ENCODE measurements around the gene RHOC. TPM values are rescaled to one million over a fixed set of nuclear protein-coding genes. Genes with fewer than 3 reads are reported as not detected.

Gene RHOC
- total and polyA plus RNA-seq, 3 donors from 2014 or later = 191 to 294 (median 225) TPM

DNA sequence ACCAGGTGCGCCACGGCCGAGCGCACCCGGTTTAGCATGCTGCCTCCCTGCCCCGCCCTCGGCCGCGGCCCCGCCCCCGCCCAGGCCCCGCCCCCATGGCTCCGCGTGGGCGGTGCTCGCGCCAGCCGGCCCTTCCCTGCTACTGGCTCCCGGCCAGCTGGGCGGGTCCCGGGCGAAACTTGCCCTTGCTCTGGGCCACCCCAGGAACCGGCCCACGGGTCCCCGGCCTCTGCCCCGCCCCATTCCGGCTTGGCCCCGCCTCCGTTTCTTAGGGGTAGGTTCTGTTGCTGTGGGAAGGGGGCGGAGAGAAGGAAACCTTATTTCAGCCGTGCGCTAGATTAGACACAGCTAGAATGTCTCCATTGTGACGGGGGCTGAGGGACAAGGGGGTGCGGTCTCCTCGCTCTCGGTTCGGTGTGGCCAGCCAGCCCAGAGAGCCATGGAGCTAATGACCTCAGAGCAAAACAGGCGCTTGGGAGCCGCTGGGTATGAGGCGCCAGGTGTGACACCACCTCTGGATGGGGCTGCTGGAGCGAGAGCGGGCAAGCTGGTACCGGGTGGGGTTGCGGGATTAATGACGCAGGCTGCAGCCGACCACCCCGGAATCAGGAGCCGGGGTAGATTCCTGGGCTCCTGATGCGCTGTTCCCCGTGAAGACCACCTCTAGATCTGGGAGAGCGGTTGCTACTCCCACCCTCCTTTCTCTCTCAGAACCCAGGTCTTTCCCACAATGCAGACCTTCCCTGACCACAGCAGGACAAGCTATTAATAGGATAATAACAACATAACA, 8.5 kb upstream of the RHOC start, which contains the start of gene PPM1J:
Gene PPM1J (minus strand): TSS at position 69 of the 790 bp plus-strand sequence. CDS start 31 bp downstream, at position 38.
- WGBS, 2 donors = 0 to 1% methylated on average over 10 to 46 of the region's 51 CpGs
- Histone ChIP-seq H3K27me3 (no peaks in the 10 kb centered on the region), H3K9me3 (no peaks in the 10 kb centered on the region), H3K36me3 (ENCODE audit: low read depth, missing control alignments) (no peaks in the 10 kb centered on the region), H3K4me1 (peaks cover 15% of the 10 kb centered on the region), H3K4me3 (peak within 1 kb of the TSS; percentile 60 to 68), H3K27ac (peak within 1 kb of the TSS; percentile 20 to 68)
- TF ChIP-seq, protein P1, sequence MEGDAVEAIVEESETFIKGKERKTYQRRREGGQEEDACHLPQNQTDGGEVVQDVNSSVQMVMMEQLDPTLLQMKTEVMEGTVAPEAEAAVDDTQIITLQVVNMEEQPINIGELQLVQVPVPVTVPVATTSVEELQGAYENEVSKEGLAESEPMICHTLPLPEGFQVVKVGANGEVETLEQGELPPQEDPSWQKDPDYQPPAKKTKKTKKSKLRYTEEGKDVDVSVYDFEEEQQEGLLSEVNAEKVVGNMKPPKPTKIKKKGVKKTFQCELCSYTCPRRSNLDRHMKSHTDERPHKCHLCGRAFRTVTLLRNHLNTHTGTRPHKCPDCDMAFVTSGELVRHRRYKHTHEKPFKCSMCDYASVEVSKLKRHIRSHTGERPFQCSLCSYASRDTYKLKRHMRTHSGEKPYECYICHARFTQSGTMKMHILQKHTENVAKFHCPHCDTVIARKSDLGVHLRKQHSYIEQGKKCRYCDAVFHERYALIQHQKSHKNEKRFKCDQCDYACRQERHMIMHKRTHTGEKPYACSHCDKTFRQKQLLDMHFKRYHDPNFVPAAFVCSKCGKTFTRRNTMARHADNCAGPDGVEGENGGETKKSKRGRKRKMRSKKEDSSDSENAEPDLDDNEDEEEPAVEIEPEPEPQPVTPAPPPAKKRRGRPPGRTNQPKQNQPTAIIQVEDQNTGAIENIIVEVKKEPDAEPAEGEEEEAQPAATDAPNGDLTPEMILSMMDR (IDR thresholded peaks at IDR 0.05) = no peak
- no peak for TF ChIP-seq POLR2A (IDR thresholded peaks at IDR 0.05)
- DNase-seq = peak; percentile 96
- intact Hi-C loops (cut with DNase I; ENCODE audit: low total_unique reads) = loop anchor here (5.0 kb wide), 1 partner anchor 87 kb away; no protein-coding TSS in a partner anchor

DNA sequence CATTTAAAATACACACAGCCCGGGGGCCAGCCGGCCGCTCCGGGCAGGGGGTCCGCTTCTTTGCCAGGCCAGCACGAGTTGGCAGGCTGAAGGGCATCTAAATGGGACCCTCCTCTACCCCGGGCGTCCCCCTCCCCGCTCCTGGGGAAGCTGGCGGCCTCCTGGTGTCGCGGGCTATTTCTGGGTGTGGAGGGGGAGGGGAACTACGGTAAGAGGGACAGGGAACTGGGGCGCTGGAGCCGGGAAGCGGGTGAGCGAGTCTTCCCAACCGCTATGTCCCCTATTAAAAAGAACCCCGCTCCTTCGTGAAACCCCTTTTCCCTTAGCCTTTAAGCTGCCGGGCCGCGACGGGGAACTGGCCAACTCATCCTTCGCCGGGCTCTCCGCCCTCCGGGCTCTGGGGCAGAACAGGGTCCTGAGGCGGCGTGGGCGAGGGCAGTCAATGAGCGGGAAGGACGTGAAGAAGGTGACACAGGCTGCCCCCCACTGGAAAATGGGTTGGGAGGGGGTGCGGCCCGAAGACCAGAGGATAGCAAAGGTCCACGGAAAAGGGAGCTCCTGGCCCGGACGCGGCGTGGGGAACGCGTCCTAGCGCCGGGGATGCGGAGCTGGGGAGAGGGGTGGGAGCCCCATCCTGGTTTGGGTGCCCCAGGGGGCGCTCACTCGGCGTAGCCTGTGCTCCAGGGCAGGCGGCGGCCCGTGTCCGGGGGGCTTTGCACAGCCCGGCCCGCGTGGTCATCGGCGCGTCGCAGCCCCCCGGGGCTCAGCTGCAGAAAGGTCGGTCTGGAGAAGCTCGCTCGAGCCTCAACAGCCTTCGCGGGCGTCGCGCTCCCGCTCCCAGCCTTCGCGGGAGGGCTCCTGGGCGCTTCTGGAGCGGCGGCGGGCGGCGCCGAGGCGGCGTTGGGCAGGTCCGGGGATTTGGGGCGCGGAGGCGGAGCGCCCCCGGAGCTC, 7.7 kb upstream of the RHOC start:
- no peak for DNase-seq
- H3K4me1 ChIP-seq = peaks cover 15% of the 10 kb centered on the region
- intact Hi-C loops (cut with DNase I; ENCODE audit: low total_unique reads) = loop anchor here (5.0 kb wide), 1 partner anchor 88 kb away; no protein-coding TSS in a partner anchor
- no peaks in the 10 kb centered on the region for H3K36me3 ChIP-seq (ENCODE audit: low read depth, missing control alignments)
- no peaks in the 10 kb centered on the region for H3K27me3 ChIP-seq
- TF ChIP-seq, protein P1 (IDR thresholded peaks at IDR 0.05) = no peak
- no peak for TF ChIP-seq POLR2A (IDR thresholded peaks at IDR 0.05)
- H3K4me3 ChIP-seq = peak overlapping the region; percentile 60 to 68
- WGBS, 2 donors = 1 to 3% methylated on average over 50 to 59 of the region's 86 CpGs
- H3K27ac ChIP-seq = peak overlapping the region in 1 of 2 donors; percentile 68
- H3K9me3 ChIP-seq = no peaks in the 10 kb centered on the region

DNA sequence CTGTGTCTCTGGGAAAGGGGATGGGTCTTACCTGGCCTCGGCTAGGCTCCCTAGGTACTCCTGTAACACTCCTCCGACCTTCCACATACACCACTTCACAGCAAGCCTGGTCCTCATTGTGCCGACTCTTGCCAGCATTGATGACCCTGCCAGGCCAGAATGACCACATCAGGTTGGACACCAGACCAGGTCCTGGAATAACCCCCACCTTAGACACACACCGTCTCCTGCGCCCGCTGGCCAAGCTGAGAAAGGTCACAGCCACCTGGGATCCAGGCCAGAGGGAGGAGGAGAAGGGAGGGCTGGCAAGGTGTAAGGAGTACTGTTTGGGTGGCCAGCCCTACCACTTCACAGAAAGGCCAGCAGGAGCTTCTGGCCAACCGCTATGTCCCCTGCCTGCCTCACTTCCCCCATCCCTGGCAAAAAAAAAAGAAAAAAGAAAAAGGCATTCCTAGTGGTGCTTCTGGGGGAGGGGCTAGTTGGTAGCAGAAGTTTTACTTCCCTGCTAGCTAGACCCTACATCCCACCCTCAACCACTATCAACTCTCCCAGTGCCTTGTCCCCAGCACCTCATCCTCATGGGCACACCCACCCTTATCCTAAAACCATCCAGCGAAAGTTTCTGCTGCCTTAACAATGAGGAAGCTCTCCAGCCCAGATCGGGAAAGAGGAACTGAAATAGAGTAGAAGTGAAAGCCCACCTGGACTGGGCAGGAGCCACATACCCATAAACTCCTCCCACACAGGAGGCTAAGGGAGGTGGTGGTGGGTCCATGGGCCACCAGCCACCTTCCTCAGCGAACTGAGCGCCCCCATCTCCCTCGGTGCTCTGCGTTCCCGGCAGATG, 6.8 kb upstream of the RHOC start:
- Histone ChIP-seq H3K9me3 (no peaks in the 10 kb centered on the region), H3K27me3 (no peaks in the 10 kb centered on the region), H3K4me1 (peaks cover 12% of the 10 kb centered on the region), H3K36me3 (ENCODE audit: low read depth, missing control alignments) (no peaks in the 10 kb centered on the region), H3K4me3 (peak overlapping the region; percentile 60 to 68), H3K27ac (no peak overlapping the region)
- WGBS, 2 donors = 38 to 49% methylated on average over 12 to 14 of the region's 14 CpGs
- DNase-seq = no peak
- TF ChIP-seq, protein P1 (IDR thresholded peaks at IDR 0.05) = no peak
- no peak for TF ChIP-seq POLR2A (IDR thresholded peaks at IDR 0.05)
- intact Hi-C loops (cut with DNase I; ENCODE audit: low total_unique reads) = no loop called here

DNA sequence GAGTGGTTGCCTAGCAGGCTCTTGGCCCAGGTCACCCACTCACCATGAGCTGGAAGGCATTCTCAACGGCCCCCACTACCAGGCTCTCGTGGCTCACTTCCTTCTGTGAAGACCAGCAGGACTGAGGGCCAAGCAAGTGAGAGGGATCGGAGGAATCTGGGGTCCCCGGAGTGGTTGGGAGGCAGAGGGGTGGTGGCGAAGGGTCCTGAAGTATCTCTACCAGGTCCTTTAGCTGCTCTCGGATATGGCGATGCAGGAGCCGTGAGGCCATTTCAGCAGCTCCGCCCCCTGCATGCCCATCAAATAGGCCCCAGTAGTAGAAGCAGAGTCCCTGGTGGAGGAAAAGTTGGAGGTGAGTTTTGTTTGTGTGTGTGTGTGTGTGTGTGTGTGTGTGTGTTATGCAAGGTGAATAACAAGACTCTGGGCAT, 5.8 kb upstream of the RHOC start:
- intact Hi-C loops (cut with DNase I; ENCODE audit: low total_unique reads) = no loop called here
- Histone ChIP-seq H3K27ac (no peak overlapping the region), H3K27me3 (no peaks in the 10 kb centered on the region), H3K36me3 (ENCODE audit: low read depth, missing control alignments) (no peaks in the 10 kb centered on the region), H3K9me3 (no peaks in the 10 kb centered on the region), H3K4me1 (peaks cover 12% of the 10 kb centered on the region), H3K4me3 (no peak overlapping the region)
- 81 to 96% methylated on average over 7 to 9 of the region's 9 CpGs for WGBS, 2 donors
- no peak for DNase-seq
- TF ChIP-seq, protein P1 (IDR thresholded peaks at IDR 0.05) = no peak
